Measurements from ENCODE around the gene GPR87.

Gene GPR87

DNA sequence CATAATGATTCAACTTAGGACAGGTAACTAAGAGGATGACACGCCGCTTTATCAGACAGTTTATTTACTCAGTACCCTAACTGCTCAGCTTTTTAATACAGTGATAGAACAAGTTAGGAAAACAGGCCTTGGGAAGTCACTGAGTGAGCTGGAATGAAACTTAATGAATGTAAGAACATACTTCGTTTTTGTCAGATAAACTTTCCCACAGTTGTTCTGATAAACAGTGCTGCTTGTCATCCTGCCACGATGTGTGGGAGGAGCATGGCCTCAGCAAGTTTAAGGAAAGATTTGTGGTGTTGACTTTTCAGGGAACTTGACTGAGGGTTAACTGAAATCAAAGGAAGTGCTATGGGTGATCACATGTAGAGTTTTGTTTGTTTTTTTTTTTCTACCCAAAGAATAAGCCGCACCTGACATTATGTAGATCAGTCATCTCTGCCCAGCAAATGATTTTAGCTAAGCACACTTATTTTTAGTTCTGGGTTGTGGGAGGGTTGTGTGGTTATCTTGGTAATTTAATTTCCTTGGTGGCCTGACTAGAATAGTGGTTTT lies 32.6 kb downstream of the GPR87 start:
- no peak for DNase-seq (ENCODE audit: extremely low read depth in 1 of 2, low read depth in 1 of 2)

DNA sequence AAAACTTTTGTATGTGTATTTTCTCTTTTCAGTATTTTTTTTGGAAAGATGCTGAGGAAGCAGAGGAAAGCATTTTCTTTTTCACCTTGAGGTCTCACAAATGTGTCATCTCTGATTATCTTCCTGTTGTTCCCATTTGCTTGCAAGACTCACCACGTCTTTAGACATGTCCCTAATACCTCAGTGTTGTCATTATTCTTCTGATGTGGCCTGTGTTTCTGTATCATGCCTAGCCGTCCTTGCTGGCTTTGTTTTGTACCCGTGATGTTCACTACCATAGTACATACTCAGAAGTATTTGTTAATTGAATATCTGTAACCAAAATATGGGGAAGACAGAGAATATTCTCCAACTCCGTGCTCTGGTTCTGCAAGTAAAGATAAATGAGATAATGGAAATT lies 33.2 kb downstream of the GPR87 start:
- DNase-seq (ENCODE audit: extremely low read depth in 1 of 2, low read depth in 1 of 2): no peak

DNA sequence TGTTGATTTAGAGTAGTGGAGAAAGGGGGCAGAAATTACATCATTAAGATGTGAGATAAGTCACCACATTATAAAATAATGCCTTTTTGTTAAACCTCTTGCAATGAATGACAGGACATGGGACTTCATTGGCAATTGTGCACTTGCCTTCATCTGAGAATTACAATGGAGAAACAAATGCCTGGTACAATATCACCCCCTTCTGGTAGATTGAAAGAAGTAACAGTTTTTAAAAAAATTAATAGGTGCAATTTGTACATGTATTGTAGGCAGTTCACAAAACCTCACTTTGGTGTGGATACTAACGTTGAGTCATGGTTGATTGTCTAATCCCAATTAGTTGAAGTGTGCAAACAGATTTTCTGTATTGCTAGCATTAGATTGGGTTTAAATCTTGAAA lies 33.7 kb downstream of the GPR87 start:
- no peak for DNase-seq (ENCODE audit: extremely low read depth in 1 of 2, low read depth in 1 of 2)

DNA sequence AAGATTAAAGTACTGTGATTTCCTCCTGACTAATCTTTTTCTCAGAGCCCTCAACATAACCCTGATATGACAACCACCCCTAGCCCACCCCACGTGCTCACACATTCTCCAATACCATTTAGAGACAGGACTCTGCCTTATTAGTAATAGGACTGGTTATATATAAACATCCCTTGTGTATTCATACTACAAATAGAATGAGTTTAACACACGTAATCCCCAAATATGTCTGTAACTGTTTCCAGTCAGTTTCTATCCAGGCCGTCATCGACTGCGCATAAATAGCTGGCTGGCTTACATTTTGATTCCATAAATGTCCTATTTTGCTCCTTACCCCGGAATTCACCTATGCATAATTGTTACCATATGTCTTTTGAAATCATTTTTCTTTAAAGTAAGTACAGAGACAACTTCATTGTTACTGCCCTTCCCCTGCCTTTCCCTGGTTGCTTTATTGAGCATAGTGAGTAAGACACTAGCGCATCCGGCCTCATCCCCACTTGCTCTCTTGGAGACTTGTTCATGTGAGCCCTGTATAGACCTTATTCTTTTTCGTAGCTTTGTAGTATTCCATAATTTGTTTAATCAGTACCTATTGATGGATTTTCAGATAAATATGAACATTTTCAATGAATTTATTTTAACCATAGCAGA lies 34.8 kb downstream of the GPR87 start:
- DNase-seq (ENCODE audit: extremely low read depth in 1 of 2, low read depth in 1 of 2): no peak

DNA sequence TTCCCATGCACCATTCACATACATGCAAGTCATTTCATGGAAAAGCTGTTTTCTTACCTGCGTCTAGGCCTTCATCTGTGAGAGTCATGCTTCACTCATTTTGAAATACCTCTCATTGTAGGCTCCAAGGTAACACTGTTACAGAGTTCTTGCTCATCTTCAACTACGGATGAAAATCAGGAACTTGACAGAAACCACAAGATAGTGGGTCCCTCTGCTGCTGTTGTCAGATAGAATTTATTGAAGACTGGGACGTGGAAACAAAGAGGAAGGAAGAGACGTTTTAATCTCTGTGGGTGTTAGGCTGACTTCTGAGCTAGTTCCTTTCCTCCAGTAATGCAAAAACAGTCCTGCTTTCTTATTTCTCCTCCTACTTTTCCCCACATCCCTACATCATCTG lies 38.4 kb downstream of the GPR87 start, which contains the start of gene P2RY14:
P2RY14 (minus strand) TSS at position 313 of the 400 bp plus-strand sequence. CDS start 64,226 bp downstream, outside the sequence.
- no peak for DNase-seq (ENCODE audit: extremely low read depth in 1 of 2, low read depth in 1 of 2)

DNA sequence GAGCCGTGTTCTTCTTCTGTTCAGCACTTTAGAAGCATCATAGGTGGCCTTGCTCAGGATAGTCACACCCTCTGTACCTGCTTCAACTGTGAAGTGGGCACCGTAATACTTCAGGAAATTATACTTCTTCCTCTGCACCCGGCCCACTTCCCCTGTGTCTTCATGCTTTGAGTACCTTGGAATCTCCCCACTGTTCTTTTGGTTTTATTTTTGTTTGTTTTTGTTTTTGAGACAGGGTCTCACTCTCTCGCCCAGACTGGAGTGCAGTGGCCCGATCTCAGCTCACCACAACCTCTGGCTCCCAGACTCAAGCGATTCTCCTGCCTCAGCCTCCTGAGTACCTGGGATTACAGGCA lies 40.0 kb downstream of the GPR87 start:
- DNase-seq (ENCODE audit: extremely low read depth in 1 of 2, low read depth in 1 of 2): no peak

DNA sequence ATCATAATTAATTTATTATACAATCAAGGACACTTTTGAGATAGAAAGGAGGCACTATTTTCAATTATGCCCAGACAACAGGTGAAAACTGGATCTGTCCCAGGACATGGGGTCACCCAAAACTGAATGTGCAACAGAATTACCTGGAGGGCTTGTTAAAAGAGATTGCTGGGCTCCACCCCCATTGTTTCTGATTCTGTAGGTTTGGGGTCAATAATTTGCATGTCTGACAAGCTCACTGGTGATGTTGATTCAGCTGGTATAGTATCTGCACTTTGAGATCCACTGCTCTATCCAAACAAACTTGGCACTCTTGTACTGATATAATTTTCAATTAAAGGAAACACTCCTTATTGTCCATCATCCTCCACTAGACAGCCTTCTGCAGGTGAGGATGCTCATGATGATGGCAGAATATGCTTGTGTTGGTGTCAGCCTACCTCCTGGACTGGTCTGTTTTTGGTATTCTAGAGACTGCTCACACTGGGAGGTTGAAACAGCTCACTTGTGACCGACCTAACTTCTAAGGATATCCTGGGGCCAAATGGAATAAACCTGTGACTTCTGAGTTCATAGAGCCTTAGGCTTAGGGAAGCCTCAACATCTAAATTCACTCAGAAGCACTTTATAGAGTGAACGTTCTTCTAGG lies 40.5 kb downstream of the GPR87 start:
- DNase-seq (ENCODE audit: extremely low read depth in 1 of 2, low read depth in 1 of 2): no peak

DNA sequence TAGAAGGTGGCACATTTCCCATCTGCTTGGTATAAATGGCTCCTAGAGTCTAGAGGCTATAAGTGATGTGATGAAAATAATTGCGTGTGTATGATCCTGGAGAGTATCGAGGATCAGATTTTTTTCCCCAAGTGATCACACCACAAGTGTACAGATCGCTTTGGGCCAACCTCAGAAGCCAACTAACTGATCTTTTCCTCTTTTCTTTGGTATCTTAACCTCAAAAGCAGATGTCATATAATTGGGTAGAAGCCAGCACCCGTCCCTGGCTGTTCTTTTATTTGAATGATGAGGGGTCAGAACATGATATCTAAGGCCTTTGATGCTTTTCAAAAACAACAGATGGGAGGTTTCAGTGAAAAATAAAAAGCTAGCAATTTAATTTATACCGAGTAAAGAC lies 41.5 kb downstream of the GPR87 start:
- no peak for DNase-seq (ENCODE audit: extremely low read depth in 1 of 2, low read depth in 1 of 2)

DNA sequence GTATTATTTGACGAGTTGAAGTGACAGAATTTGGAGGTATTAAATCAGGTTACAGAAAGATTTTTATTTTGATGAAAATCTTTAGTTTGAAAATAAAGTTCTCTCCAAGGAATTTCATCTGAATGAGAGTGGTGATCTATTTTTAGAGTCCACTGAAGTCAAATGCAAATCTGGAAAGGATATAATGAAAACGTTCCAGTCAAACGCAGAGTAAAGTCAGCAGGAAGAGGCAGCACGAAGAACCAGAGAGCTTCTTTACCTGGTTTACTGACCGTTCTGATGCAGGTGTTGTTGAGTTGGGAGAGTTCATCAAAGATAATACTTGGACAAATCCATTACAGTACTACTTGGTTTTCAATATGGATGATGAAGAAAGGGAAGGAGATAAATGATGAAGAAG lies 47.0 kb downstream of the GPR87 start:
- no peak for DNase-seq (ENCODE audit: extremely low read depth in 1 of 2, low read depth in 1 of 2)

DNA sequence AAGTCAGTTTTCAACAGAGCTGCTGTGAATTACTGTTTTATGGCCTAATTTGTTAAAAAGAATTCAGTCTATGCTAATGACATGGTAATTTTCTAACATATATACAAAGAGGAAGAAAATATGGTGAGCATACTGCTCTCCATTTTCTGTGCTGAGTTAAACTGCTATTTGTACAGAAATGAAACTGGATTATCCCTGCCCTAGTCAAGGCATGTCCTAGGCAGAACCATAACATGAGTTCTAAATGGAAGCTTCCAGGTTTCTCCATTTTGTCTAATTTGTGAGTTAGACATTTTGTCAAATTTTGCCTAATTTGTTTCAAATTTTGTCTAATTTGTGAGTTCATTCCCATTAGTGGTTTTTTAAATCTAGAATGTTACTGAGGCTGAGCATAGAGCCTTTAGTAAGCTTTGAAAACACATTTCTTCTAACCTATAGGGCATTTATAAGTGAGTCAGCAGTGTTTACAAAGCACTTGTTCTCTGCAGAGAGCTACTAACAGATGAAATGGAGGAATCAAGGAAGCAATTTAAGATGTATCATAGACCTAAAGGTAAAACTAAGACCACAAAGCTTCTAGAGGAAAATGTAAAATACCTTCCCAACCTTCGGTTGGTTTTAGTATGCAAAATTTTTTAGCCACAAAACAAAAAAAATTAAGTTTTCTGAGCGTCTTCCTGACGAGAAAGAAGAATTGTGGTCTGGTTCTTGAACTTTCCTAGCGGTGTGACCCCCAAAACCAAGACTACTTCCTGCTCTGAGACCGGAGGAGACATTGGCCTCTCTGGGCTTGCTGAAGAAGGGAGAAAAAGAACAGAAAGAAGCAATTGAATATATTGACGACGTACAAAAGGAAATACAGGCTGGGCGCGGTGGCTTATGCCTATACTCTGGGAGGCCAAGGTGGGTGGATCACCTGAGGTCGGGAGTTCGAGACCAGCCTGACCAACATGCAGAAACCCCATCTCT lies 48.1 kb downstream of the GPR87 start:
- DNase-seq (ENCODE audit: extremely low read depth in 1 of 2, low read depth in 1 of 2): no peak

DNA sequence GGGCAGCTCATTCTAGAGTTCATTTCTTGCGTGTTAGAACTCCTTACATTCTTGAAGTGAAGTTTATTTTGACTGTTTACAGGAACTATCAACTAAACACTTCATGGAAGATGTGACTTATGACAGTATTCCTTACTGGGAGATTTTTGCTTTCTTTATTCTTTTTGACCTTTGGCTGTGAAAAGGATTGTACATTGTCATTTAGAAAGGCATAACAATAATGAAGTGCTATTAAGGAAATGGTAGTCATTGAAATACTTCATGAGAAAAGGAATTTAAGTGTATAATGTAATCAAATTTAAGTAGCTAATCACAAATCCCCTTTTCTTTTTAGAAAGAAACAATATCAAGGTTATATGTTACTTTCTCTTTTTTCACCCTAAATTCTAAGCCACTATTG lies 49.6 kb downstream of the GPR87 start:
- no peak for DNase-seq (ENCODE audit: extremely low read depth in 1 of 2, low read depth in 1 of 2)

DNA sequence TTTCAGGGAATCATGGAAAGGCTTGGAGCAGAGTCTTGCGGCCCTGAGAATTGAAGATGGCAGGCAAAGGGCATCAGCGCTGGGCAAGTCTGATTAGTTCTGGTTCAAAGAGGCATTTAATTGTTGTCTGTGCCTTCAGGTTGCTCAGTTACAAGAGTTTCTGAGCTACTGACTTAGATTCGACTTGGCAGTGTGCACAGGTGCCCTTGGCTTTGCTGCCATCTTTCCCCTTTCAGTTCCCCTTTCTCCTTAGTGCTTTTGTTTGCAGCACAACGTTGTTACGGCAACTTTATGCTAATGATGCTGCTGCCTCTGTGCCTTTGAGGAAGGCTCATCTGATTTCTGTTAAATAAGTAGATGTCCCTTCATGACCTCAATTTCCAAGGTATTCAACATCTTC lies 50.8 kb downstream of the GPR87 start:
- DNase-seq (ENCODE audit: extremely low read depth in 1 of 2, low read depth in 1 of 2): no peak

DNA sequence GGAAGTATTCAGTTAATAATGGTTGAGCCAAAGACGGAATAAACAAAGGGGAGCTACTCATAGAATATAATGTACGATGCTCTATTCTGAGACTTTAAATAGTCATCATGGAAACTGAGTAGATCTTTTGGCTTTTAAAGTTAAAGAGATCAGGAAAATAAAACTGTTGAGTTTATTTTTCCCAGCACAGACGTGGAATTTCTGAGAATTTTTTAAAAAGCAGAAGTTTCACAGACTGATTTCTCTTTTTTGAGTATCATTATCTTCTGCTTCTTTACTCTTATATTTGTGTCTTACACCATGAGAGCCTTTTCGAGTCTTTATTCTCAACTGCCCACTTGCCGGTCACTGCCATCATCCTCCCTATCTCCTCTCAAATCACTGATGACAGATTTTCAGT lies 51.5 kb downstream of the GPR87 start:
- no peak for DNase-seq (ENCODE audit: extremely low read depth in 1 of 2, low read depth in 1 of 2)

DNA sequence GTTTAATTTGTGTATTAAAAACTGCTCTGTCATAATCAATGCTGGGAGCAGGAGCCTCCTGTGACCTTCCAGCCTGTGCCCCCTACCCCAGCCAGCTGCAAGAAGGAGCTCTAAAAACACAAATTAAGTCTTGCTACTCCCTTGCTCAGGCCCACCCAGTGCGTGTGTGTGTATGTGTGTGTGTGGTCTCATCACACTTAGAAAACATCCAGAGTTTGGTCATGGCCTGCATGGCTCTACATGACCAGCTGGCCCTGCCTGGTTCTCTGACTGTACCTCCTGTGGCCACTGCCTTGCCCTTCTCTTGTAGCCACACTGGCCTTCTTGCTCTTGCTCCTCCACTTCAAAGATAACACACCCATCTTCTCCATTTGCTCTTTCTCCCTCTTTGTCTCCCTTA lies 52.0 kb downstream of the GPR87 start:
- no peak for DNase-seq (ENCODE audit: extremely low read depth in 1 of 2, low read depth in 1 of 2)

DNA sequence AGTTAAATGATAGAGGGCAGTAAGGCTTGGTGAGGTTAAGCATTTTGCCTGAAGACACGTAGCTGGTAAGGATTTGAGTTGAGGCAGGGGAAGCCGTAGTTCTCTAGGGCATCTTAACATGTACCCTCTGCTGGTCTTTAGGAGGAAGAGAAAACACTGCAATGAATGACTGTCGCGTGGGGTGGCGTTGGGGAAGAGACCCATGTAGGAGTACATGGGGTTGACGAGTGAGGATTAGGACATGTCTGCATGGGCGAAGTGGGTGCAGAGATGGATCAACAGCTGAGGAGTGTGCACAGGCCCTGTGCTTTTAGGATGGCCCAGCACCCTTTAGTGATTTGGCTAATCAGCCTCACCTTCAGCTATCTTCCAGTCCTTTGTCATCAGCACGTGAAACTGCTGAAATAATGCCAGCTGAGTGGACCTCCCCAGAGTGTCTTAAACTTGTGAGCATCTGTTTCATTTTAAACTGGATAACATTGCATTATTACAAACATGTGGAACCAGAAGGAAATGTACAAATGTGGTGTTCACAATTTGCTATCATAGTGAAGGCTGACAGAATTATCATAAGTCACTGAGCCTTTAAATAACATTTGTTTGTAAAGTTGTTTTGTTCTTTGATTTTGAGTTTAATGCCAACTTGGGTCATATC lies 53.6 kb downstream of the GPR87 start:
- no peak for DNase-seq (ENCODE audit: extremely low read depth in 1 of 2, low read depth in 1 of 2)

DNA sequence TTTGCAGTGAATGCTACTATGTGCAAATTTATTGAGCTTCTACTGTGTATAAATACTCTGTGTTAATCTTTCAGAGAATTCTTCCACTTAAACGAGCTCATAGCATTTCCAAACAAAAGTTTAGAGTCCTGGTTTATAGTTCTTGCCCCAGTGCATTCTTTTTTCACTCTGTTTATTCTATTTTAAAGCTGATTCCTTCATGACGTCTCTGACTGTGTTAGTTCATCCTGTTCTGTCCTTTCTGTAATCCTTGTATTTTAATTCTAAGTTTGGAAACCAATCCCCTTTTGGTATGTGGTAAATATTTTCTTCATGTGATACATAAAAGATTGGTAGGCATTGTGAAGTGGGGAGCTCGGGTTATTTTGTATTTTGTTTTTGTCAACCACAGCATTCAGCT lies 57.0 kb downstream of the GPR87 start:
- DNase-seq (ENCODE audit: extremely low read depth in 1 of 2, low read depth in 1 of 2): no peak

DNA sequence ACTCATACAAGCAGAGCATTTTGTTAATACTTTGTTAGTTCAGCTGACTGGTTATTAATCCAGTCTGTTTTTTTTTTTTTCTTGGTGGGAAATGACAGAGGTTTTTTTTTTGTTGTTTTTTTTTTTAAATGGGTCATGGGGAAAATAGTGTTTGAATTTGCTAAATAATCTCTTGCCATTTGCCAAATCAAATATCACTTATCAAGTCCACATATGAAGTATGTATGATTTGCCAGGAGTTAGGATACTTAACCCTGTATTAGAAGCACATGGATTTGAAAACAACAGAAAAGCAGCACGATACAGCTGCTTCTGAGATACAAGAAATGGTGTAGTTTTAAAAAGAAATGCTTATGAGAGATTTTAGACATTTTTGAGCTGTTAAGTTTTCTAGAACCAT lies 59.9 kb downstream of the GPR87 start:
- DNase-seq (ENCODE audit: extremely low read depth in 1 of 2, low read depth in 1 of 2): no peak

DNA sequence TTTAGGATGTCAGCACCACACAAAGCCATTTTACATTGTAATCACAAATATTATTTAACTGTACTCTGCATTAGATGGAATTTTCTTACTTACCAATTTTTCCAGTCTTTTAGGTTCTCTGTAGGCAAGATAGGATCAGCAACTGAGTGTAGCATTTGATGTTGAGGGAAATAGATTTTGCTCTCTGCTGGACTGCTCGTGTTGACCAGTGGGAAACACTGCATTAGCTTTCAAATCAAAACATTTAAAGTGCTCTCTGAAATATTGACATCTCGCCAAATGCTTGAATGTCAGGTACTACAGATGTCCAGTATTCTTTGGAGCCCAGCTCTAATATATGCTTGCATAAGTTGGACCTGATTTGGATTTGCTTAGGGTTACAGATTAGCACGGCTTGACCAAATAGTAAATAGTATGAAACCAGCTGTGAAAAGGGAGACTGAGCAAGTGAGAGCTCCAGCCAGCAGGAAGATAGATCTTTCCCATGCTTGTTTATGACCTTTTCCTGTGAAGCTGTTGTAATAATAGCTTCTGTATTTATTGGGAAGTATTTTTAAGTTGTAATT lies 67.8 kb downstream of the GPR87 start:
- DNase-seq (ENCODE audit: extremely low read depth in 1 of 2, low read depth in 1 of 2): no peak

Measured in activated CD8-positive, alpha-beta memory T cell treated with anti-CD3 and anti-CD28 coated beads for 1 hour (primary cell).